Renal cortex interstitium (tissue), 15 donors: Measurements from ENCODE around the gene AADACL2. TPM values are rescaled to one million over a fixed set of nuclear protein-coding genes. Genes with fewer than 3 reads are reported as not detected.

ENCODE experiments used
- DNase-seq, 11 donors: peaks; one replicate each; pipeline ENCODE4 v3.0.0-alpha.2; 2013; ENCODE audit warnings: low read depth in 9 of 11, low spot score in 4 of 11; ENCODE audit errors: extremely low read depth in 1 of 11
- long read RNA-seq, 16 experiments: transcript quantifications; one replicate each; lab custom pipeline, GENCODE V29; 2026
- polyA plus RNA-seq, 3 donors: library from polyadenylated mRNA; unstranded; fragments of 120-200 nt; gene quantifications; one replicate each; pipeline ENCODE4 v1.2.1, GENCODE V29; 2013; ENCODE audit not compliant: insufficient read length in 3 of 3

AADACL2 gene
- under 1 TPM in 1 of 3 donors, not detected in 2; 0.07 TPM for polyA plus RNA-seq
- long read RNA-seq, donor 1: 0 reads
- long read RNA-seq, donor 2: 0 reads
- long read RNA-seq, donor 3: 0 reads
- long read RNA-seq, donor 4: 0 reads
- long read RNA-seq, donor 5: 0 reads
- long read RNA-seq, donor 6: 0 reads
- long read RNA-seq, donor 7: 0 reads
- long read RNA-seq, donor 8: 0 reads
- long read RNA-seq, donor 9: 0 reads
- long read RNA-seq, donor 10: 0 reads
- long read RNA-seq, donor 11: 0 reads
- long read RNA-seq, donor 12: 0 reads
- long read RNA-seq, donor 13: 0 reads
- long read RNA-seq, donor 14: 0 reads
- long read RNA-seq, donor 15: 0 reads
- long read RNA-seq, donor 16: 0 reads

- DNase-seq: no peak
These were observed at the start of gene AADACL2 for GRCh38 chr3:151733613-151734012. AADACL2 (plus strand) TSS chr3:151733927; CDS start chr3:151734036, 109 bp downstream.

GRCh38 chr3:151684094-151684493 is 49.6 kb upstream of the AADACL2 start:
- DNase-seq: no peak

- DNase-seq: no peak
These were observed 47.5 kb upstream of the AADACL2 start for GRCh38 chr3:151686257-151686656.

GRCh38 chr3:151687076-151687475 is 46.7 kb upstream of the AADACL2 start:
- no peak for DNase-seq

- DNase-seq: no peak
These were observed 45.2 kb upstream of the AADACL2 start for GRCh38 chr3:151688571-151688970.

- no peak for DNase-seq
These were observed 43.1 kb upstream of the AADACL2 start for GRCh38 chr3:151690645-151691044.

GRCh38 chr3:151697496-151697895 is 36.2 kb upstream of the AADACL2 start:
- DNase-seq: no peak

GRCh38 chr3:151707216-151707615 is 26.5 kb upstream of the AADACL2 start:
- DNase-seq: no peak

- DNase-seq: no peak
These were observed 24.9 kb upstream of the AADACL2 start for GRCh38 chr3:151708868-151709267.

GRCh38 chr3:151709847-151710246 is 23.9 kb upstream of the AADACL2 start:
- no peak for DNase-seq

- no peak for DNase-seq
These were observed 12.4 kb upstream of the AADACL2 start for GRCh38 chr3:151721294-151721693.

GRCh38 chr3:151722856-151723255 is 10.9 kb upstream of the AADACL2 start:
- DNase-seq: no peak

- DNase-seq: peak in 1 of 11 donors; percentile 3
These were observed 8.9 kb upstream of the AADACL2 start for GRCh38 chr3:151724576-151725562.

GRCh38 chr3:151726016-151726415 is 7.7 kb upstream of the AADACL2 start:
- DNase-seq: no peak

GRCh38 chr3:151732861-151733260 is 866 bp upstream of the AADACL2 start:
- DNase-seq: no peak

- no peak for DNase-seq
These were observed 6.9 kb downstream of the AADACL2 start for GRCh38 chr3:151740581-151740980.

- no peak for DNase-seq
These were observed 10.1 kb downstream of the AADACL2 start for GRCh38 chr3:151743855-151744254.

GRCh38 chr3:151750181-151750580 is 16.5 kb downstream of the AADACL2 start:
- DNase-seq: no peak

GRCh38 chr3:151750678-151751077 is 17.0 kb downstream of the AADACL2 start:
- no peak for DNase-seq

- no peak for DNase-seq
These were observed 17.4 kb downstream of the AADACL2 start for GRCh38 chr3:151751161-151751560.
